ENCODE data around the gene AGBL1.

AGBL1 gene

DNA sequence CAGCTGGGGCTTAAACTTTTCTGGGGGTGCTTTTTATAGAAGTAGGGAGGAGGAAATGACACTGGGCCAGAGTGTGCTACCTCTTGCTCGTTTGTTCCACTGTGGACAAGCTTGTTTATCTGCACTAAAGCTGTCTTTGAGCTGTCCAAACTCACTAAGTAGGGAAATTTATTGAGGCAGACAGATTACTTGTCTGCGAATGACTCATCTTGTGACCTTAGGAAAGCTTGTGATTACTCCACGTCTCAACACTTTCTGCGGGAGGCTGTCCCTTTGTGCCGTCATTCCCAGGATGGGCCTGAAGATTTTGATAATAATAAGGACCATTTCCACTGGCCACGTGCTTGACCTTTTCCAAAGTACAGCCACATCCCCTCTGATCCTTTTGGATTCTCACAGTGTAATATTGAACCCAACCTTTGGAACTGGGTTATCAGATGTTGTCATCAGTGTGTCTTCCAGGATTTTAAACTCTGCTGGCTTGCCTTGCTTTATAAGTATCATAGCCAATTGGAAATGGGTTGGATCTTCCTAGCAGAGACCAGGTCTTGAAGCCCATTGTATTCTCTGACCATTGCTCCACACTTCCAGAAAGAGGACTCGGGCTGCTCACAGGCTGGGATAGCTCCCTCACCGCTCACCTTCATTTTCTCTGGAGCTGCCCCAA, 84.7 kb downstream of the AGBL1 start:
- DNase-seq (no peak), ATAC-seq (no peak)

- ATAC-seq = no peak
- no peak for DNase-seq
These were observed 85.9 kb downstream of the AGBL1 start for GRCh38 chr15:86165265-86166211.

DNA sequence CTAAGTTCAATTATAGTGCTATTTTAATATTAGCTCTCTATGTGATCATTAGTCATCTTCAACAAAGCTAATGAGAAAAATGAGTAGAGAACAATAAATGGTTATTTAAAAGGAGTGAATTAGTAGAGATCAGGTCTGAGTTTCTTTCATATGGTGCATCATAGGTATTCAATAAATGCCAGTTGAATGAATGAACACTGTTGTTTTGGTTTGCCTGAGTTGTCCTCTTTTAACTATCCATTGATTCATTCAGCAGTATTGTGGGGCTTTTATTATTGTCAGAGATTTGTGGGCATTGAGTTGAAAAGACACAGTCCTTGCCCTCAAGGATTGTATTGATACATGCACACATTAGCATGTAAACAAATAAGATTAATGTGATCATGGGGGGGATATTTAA, 88.2 kb downstream of the AGBL1 start:
- ATAC-seq (no peak), DNase-seq (no peak)

DNA sequence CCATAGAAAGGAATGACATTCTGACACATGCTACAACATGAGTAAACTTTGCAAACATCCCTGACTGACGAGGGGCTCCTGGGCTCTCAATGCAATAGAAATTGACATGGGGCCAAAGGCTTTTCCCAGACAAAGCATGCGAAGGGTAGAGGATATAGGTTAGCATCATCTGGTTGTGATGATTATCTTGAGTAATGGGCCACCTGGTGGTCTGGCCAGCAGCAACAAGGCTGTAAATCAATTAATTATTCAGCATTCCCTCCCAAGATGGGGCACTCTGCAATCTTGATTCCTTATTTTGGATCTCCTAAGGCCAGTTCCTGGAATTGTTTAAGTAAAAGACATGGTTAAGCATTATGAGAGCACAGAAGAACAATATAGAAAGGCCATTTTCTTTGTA, 99.2 kb downstream of the AGBL1 start:
- ATAC-seq (no peak), DNase-seq (no peak)

DNA sequence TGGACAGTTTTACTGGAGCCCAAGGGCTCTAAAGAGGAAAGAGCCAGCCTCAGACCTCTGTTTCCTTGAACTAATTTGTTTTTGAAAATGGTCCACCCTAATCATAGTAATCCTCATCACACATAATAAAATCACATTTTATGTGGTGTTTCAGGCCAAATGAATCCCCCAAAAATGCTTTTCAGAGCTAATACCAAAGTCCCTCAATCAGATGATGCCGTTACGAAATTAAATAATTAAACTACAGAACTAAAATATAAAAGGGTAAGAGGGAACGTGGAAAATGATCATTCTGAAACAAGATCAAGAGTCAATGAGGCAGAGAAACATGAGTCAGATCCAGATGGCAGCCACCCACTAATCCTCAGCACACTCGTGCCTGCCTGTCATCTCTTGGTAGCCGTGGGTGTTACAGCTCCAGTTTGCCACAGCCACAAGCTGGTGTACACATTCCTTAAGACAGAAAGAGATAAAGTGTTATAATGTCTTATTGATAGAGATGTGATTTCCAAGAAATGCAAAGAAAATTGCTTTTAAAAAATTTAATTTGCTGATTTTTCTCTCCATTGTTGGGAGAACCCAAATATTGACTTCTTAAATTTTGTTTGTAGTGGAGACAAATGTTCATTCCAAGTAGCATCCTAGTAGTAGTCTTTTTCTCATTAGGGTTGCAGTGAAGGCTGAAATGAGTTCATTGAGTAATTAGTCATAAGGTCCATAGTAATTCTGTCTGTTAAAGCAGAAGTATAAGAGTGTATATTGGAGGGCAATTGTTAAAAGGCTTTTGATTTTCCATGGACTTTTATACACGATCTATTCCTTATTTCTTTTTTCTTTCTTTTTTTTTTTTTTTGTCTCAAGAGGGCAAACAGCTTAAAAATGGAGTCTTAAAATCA, 104.2 kb downstream of the AGBL1 start:
- ATAC-seq (peak; percentile 65), DNase-seq (peak; percentile 5)

- DNase-seq = no peak
- ATAC-seq = no peak
These were observed 114.2 kb downstream of the AGBL1 start for GRCh38 chr15:86193716-86194380.

DNA sequence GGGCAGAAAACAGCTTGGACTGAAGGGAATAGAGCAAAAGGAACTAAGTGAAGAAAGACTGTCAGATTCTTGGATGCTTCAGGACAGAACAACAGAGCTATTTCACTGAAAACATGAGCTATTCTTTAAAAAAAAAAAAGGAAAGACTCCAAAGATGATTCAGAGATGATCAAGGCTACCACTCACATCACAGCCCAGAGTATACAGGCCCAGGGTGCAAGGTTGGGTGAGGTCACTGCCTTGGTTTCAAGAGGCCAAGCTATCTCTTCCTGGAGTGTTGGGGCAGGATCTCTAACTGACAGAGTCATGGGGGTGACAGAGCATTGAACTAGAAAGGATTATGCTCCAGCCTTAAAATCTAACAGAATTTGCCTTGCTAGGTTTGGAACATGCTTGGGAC, 118.1 kb downstream of the AGBL1 start:
- ATAC-seq (no peak), DNase-seq (no peak)

DNA sequence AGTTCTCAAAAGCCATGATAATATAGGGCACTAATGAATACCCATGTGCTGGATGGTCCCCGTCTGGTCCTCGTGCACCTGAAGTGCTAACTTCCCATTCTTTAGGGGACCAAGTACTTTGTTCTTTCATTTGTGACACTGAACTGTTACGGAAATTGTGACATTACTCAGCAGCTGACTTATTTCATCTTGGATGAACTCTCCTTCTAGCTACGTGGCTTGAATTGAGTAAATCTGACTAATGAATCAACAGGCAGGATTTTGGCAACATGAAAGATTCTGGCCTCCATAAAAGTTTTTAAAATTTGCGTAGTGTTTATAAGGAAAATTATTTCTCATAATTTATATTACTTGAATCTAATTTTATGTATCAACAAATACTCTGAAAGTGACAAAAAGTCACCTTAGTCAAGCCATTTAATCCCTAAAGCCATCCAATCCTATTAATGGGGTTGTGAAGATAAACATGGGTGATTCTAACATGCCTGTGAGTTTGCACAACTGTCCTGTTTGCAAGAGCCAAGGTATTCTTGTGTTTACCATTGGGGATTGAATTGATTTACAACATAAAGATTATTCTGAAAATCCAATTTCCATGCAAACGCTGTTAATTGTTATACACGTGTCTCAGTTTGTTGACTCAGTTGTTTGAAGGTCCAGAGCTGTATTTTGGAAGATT, 119.9 kb downstream of the AGBL1 start:
- no peak for DNase-seq
- ATAC-seq = no peak

- no peak for ATAC-seq
- DNase-seq = no peak
These were observed 121.8 kb downstream of the AGBL1 start for GRCh38 chr15:86201313-86202008.

GRCh38 chr15:86203462-86203861, 123.8 kb downstream of the AGBL1 start:
- ATAC-seq (no peak), DNase-seq (no peak)

GRCh38 chr15:86205096-86205495, 125.4 kb downstream of the AGBL1 start:
- ATAC-seq (no peak), DNase-seq (no peak)

DNA sequence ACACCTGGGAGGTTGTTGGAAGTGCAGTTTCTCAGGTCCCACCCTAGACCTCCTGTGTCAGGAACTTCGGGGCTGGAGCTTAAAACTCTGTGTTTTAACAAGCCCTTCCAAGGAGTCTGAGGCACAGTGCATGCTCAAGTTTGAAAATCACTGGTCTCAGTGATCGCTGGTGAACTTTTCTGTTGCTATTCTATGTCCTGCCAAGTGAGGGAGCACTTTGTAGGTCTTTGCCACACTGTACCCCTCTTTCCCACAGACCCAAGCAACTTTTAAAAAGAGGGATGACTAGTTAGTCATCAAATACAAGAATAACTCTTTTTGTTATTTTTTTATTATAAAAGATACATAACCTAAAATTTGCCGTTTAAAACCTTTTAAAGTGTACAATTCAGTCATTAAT, 133.7 kb downstream of the AGBL1 start:
- no peak for DNase-seq
- no peak for ATAC-seq

- ATAC-seq = no peak
- no peak for DNase-seq
These were observed 134.2 kb downstream of the AGBL1 start for GRCh38 chr15:86213888-86214287.

- DNase-seq (no peak), ATAC-seq (no peak)
These were observed 141.4 kb downstream of the AGBL1 start for GRCh38 chr15:86221119-86221518.

DNA sequence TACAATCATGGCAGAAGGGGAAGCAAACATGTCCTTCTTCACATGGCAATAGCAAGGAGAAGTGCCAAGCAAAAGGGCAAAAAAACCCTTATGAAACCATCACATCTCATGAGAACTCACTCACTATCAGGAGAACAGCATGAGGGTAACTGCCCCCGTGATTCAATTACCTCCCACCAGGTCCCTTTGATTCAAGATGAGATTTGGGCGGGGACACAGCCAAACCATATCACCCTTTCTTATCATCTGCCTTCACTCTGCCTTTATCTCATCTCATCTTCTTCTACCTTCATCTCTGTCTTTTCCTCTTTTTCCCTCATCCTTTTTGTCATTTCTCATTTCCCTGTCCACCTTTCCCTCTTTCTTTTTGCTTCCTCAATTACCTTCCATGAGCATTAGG, 149.6 kb downstream of the AGBL1 start:
- DNase-seq (no peak), ATAC-seq (no peak)

DNA sequence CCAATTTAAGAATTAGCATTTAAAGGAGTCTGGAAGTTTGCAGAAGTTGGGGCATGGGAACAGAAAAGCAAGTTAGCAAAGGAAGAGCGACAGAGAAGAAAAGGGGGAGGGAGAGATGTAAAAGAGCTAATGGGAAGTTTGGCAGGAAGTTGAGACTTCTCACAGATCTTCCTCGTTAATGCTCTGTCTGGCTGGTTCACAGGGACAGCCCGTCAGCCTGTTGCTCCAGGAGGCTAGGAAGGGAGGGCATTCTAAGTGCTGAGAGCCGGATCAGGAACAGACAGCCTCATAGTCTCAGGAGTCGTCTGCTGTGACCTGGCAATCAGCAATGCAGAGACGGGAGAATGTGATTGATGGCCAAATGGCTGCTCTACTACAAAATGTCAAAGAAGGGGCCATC, 150.3 kb downstream of the AGBL1 start:
- no peak for DNase-seq
- ATAC-seq = no peak

DNA sequence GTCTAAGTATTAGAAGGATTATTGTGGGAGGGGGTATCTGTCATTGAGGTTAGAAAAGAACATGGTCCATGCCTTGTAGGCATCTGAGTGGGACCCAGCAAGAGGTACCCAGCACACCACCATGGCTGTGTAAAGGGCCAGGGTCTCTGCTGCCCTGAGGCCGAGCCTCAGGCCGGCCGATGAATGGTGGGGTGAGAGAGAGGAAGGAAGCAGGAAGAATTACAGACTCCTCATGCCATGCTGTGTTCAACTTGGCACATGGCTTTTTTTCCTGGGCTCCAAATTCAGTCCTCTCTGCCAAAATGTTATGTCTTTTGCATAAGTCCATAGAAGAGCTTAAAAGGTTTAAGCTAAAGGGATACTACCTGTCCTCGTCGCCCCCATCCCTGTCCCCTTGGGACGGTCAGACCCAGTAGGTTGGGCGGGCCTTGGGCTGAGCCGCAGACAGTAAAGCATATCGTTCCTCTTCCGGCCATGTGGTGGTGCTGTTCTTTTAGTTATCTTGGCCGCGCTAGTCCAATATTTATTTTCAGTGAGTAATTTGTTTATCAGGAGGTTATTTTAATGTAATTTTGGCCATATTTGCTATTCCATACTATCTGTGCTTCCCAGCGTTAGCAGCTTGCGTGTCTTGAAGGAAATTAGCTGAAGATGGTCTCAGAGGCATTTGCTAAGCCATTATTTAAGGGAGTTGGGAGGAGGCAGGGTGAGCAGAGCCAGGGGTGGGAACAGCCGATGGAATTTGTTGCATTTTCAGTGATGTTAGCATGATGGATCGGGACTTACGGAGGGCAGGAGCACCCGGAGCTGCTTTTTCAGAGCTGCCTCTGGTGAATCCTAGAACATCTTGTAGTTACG, 152.4 kb downstream of the AGBL1 start:
- DNase-seq (peak; percentile 25), ATAC-seq (no peak)

GRCh38 chr15:86235667-86236066, 156.0 kb downstream of the AGBL1 start:
- ATAC-seq = no peak

DNA sequence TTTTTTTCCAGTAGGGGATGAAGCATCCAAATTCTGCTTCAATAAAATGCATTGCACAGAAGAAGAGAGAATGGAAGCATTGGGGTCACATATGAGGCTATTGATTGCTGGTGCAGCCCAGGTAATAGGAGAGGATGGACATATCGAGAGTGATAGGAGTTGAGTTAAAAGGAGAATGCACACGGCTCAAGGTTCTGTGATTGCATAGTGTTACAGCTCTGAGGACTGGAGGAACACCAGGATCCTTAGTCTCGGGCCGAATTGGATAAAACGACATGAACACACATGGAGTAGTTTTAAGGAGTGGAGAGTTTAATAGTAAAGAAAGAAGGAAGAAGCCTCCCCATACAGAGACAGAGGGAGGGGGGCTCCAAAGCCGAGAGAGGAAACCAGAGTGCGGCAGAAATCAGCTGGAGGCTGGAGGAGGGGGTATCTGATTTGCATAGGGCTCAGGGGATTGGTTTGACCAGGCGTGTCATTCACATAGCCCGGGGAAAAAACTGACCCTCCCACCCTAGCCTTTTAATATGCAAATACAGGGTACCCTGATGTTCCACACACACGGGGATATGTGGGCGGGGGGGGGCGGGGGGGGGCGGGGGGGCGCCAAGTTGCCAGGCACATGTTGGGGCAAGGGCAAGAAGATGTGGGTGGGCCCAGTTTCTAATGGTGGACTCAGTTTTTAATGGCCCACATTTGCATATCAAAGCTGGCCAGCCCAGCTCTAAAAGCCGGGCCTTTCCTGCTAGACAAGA, 156.9 kb downstream of the AGBL1 start:
- ATAC-seq (no peak), DNase-seq (no peak)

More at GRCh38 chr15:86235667-86236066, 156.0 kb downstream of the AGBL1 start:
- DNase-seq = no peak
